ENCODE results near the gene ST7. TPM values are rescaled to one million over a fixed set of nuclear protein-coding genes. Genes with fewer than 3 reads are reported as not detected.

ST7 gene
- total RNA-seq, 1 experiment from 2014 or later: 12.4 TPM

DNA sequence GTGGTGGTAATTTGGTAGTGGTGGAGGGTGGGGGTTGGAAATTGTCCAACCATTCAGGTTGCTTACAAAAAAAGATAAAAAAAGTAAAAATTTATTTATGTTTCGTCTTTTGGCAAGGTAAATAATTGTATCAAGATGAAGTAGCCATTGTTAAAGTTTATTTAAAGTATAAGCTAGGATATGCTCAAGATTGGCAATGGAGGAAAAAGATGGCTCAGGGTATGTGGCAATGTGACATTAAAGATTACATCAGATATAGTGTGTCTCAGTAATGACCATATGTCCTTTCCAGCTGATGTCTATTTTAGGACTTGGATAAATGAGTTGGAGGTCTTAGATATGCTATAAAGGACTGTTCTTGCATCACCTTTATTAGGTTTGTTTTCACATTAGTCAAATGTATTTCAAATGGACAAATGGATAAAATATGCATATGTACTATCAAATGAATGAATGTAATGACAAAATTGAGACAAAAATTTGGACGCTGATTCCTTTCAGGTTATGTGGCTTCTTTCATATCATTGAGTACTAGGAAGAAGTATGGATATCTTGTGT, 60.9 kb downstream of the ST7 start:
- CTCF ChIA-PET: interaction anchor here (1.2 to 2.4 kb wide), 2 partner anchors 29 to 84 kb away, joined by 7 to 8 read pairs; no protein-coding TSS in a partner anchor
- ATAC-seq: no peak
- TF ChIP-seq NR1H2 (CRISPR knock-in tag; IDR thresholded peaks at IDR 0.05) (no peak), NFYB (CRISPR knock-in tag; conservative IDR thresholded peaks at IDR 0.05; ENCODE audit: low read depth) (no peak), SP1 (CRISPR knock-in tag; conservative IDR thresholded peaks at IDR 0.05) (no peak), TEAD1 (CRISPR knock-in tag; IDR thresholded peaks at IDR 0.05) (no peak), RELA (CRISPR knock-in tag; IDR thresholded peaks at IDR 0.05; ENCODE audit: borderline replicate concordance) (no peak), ATF1 (CRISPR knock-in tag; IDR thresholded peaks at IDR 0.05) (no peak), JAZF1 (CRISPR knock-in tag; IDR thresholded peaks at IDR 0.05) (no peak), KAT7 (CRISPR knock-in tag; IDR thresholded peaks at IDR 0.05; ENCODE audit: borderline replicate concordance) (no peak)
- TF ChIP-seq, protein P1, sequence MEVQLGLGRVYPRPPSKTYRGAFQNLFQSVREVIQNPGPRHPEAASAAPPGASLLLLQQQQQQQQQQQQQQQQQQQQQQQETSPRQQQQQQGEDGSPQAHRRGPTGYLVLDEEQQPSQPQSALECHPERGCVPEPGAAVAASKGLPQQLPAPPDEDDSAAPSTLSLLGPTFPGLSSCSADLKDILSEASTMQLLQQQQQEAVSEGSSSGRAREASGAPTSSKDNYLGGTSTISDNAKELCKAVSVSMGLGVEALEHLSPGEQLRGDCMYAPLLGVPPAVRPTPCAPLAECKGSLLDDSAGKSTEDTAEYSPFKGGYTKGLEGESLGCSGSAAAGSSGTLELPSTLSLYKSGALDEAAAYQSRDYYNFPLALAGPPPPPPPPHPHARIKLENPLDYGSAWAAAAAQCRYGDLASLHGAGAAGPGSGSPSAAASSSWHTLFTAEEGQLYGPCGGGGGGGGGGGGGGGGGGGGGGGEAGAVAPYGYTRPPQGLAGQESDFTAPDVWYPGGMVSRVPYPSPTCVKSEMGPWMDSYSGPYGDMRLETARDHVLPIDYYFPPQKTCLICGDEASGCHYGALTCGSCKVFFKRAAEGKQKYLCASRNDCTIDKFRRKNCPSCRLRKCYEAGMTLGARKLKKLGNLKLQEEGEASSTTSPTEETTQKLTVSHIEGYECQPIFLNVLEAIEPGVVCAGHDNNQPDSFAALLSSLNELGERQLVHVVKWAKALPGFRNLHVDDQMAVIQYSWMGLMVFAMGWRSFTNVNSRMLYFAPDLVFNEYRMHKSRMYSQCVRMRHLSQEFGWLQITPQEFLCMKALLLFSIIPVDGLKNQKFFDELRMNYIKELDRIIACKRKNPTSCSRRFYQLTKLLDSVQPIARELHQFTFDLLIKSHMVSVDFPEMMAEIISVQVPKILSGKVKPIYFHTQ (CRISPR knock-in tag; IDR thresholded peaks at IDR 0.05): no peak
- TF ChIP-seq, protein P2, sequence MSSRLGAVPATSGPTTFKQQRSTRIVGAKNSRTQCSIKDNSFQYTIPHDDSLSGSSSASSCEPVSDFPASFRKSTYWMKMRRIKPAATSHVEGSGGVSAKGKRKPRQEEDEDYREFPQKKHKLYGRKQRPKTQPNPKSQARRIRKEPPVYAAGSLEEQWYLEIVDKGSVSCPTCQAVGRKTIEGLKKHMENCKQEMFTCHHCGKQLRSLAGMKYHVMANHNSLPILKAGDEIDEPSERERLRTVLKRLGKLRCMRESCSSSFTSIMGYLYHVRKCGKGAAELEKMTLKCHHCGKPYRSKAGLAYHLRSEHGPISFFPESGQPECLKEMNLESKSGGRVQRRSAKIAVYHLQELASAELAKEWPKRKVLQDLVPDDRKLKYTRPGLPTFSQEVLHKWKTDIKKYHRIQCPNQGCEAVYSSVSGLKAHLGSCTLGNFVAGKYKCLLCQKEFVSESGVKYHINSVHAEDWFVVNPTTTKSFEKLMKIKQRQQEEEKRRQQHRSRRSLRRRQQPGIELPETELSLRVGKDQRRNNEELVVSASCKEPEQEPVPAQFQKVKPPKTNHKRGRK (CRISPR knock-in tag; IDR thresholded peaks at IDR 0.05; ENCODE audit: borderline replicate concordance): no peak
- TF ChIP-seq, protein P3, sequence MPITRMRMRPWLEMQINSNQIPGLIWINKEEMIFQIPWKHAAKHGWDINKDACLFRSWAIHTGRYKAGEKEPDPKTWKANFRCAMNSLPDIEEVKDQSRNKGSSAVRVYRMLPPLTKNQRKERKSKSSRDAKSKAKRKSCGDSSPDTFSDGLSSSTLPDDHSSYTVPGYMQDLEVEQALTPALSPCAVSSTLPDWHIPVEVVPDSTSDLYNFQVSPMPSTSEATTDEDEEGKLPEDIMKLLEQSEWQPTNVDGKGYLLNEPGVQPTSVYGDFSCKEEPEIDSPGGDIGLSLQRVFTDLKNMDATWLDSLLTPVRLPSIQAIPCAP (CRISPR knock-in tag; IDR thresholded peaks at IDR 0.05): no peak

DNA sequence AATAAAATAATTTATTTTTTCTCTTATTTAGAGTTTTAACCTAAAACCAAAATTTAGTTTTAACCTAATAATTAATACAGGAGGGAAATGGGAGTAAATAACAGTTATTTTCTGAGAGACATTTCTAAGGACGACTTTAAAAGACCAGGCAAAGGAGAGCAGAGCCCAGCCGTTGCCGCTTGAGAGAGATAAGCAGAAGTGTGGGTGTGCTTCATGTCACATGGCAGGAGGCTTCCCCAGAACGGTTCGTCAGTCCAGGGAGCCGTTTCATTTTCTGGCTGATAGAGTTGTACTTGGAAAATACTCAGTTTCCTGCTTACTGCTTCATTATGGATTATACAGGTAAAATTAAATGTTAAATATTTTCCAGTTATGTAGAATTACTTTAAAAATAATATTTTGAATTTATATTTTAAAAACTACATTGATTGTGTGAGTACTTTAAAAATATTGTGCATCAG, 61.4 kb downstream of the ST7 start:
- Mint-ChIP-seq H3K4me3 (no peak overlapping the region), H3K36me3 (no peaks in the 10 kb centered on the region), H3K9me3 (no peaks in the 10 kb centered on the region), H3K27ac (no peak overlapping the region), H3K4me1 (0 out of 2 replicates have a peak, but pooled peaks cover 4% of the 10 kb centered on the region), H3K27me3 (ENCODE audit: low read depth) (no peaks in the 10 kb centered on the region)
- DNase-seq (ENCODE audit: low spot score): no peak
- POLR2A ChIA-PET: no interaction called here
- peak; percentile 44; the same call in 1 of the 2 replicates for ATAC-seq
- no peak for TF ChIP-seq ZBTB21 (CRISPR knock-in tag; IDR thresholded peaks at IDR 0.05; ENCODE audit: borderline replicate concordance)
- CTCF ChIA-PET: no interaction called here

More for the DNA sequence above, 60.9 kb downstream of the ST7 start:
- Mint-ChIP-seq H3K27ac (peak overlapping the region; percentile 50; the same call in 1 of the 2 replicates), H3K4me1 (0 out of 2 replicates have a peak, but pooled peaks cover 4% of the 10 kb centered on the region), H3K36me3 (no peaks in the 10 kb centered on the region), H3K27me3 (ENCODE audit: low read depth) (no peaks in the 10 kb centered on the region), H3K9me3 (no peaks in the 10 kb centered on the region), H3K4me3 (no peak overlapping the region)
- DNase-seq (ENCODE audit: low spot score): no peak
- POLR2A ChIA-PET: no interaction called here

DNA sequence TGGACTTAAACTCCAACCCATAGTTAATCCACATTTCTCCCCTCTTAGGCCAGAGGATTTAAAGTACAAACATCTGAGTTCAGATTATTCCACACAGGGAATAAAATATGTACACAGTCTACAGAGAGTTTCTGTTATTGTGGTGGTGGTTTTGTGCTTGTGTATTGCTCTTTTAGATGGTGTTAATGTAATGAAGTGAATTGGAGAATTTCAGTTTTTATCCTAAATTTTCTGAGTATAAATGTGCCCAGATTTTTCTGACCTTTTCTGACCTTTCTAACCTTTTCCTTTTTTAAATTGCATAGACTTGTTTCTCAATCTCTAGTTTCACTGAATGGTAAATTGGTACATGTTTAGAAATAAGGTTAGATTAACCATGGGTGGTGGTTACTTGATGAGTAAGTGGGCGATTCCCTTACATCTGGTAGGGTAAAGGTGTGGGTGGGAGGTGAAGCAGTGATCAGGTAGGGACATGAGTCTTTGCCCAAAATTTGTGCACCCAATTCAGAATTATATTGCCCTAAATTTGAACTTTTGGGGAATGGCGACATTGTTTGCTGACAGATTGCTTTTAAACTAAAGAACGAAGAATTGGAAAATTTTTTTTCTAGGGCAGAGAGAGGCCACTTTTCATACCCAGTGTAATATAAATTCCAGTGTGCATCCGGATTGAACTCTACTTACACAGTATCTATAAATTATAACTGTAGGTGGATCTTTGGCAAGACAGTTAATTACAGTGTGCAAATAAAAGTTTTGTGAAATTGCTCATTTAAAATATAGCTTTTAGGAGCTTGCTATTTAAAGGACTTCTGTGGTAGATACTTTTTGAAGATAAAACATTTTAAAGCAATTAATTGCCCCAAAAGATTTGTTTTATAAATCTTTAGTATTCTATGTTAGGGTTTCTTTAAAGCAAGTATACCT, 62.2 kb downstream of the ST7 start:
- H3K36me3 Mint-ChIP-seq: no peaks in the 10 kb centered on the region
- 0 out of 2 replicates have a peak, but pooled peaks cover 4% of the 10 kb centered on the region for H3K4me1 Mint-ChIP-seq
- POLR2A ChIA-PET: no interaction called here
- DNase-seq (ENCODE audit: low spot score) (no peak), ATAC-seq (no peak)
- H3K9me3 Mint-ChIP-seq: no peaks in the 10 kb centered on the region
- H3K27ac Mint-ChIP-seq: no peak overlapping the region
- H3K4me3 Mint-ChIP-seq: no peak overlapping the region
- CTCF ChIA-PET: no interaction called here
- TF ChIP-seq, protein P4, sequence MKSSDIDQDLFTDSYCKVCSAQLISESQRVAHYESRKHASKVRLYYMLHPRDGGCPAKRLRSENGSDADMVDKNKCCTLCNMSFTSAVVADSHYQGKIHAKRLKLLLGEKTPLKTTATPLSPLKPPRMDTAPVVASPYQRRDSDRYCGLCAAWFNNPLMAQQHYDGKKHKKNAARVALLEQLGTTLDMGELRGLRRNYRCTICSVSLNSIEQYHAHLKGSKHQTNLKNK (CRISPR knock-in tag; IDR thresholded peaks at IDR 0.05): no peak
- no peak for TF ChIP-seq NFE2L1 (CRISPR knock-in tag; IDR thresholded peaks at IDR 0.05)
- H3K27me3 Mint-ChIP-seq (ENCODE audit: low read depth): no peaks in the 10 kb centered on the region

Data from WTC11 (cell line).